ENCODE measurements around the gene EML1. TPM values are rescaled to one million over a fixed set of nuclear protein-coding genes. Genes with fewer than 3 reads are reported as not detected.

EML1 gene
- total and polyA plus RNA-seq, 7 donors: 3.1 to 40.4 (median 7.5) TPM

- TF ChIP-seq CTCF (IDR thresholded peaks at IDR 0.05): no peak
- H3K27ac ChIP-seq: no peak overlapping the region
- ATAC-seq (no peak), DNase-seq (no peak)
- intact Hi-C loops (cut with DNase I): no loop called here
- WGBS, 3 donors: 92 to 95% (median 94%) methylated on average over 10 of the region's 10 CpGs
- no peaks in the 10 kb centered on the region for H3K36me3 ChIP-seq (ENCODE audit: insufficient read depth in 1 of 2, low read depth in 1 of 2)
- H3K27me3 ChIP-seq (ENCODE audit: insufficient read depth in 3 of 3, low read length in 2 of 3): no peaks in the 10 kb centered on the region
- H3K4me1 ChIP-seq: peaks cover 14% of the 10 kb centered on the region
- H3K9me3 ChIP-seq: no peaks in the 10 kb centered on the region
- H3K4me3 ChIP-seq: no peak overlapping the region
These were observed 24.1 kb downstream of the EML1 start for GRCh38 chr14:99817331-99817730.

GRCh38 chr14:99818503-99819036 lies 25.4 kb downstream of the EML1 start:
- no peak for TF ChIP-seq CTCF (IDR thresholded peaks at IDR 0.05)
- 81 to 93% (median 90%) methylated on average over 11 of the region's 11 CpGs for WGBS, 3 donors
- intact Hi-C loops (cut with DNase I): no loop called here
- Histone ChIP-seq H3K27me3 (ENCODE audit: insufficient read depth in 3 of 3, low read length in 2 of 3) (no peaks in the 10 kb centered on the region), H3K27ac (no peak overlapping the region), H3K4me1 (peaks cover 21% of the 10 kb centered on the region), H3K9me3 (no peaks in the 10 kb centered on the region), H3K36me3 (ENCODE audit: insufficient read depth in 1 of 2, low read depth in 1 of 2) (no peaks in the 10 kb centered on the region), H3K4me3 (no peak overlapping the region)
- ATAC-seq (no peak), DNase-seq (no peak)

- no peaks in the 10 kb centered on the region for H3K9me3 ChIP-seq
- ATAC-seq: no peak
- no peaks in the 10 kb centered on the region for H3K27me3 ChIP-seq (ENCODE audit: insufficient read depth in 3 of 3, low read length in 2 of 3)
- peak in 1 of 2 donors; percentile 27 for DNase-seq
- H3K36me3 ChIP-seq (ENCODE audit: insufficient read depth in 1 of 2, low read depth in 1 of 2): no peaks in the 10 kb centered on the region
- WGBS, 3 donors: 73 to 77% (median 77%) methylated on average over 15 of the region's 15 CpGs
- no peak overlapping the region for H3K4me3 ChIP-seq
- H3K27ac ChIP-seq: no peak overlapping the region
- H3K4me1 ChIP-seq: peaks cover 21% of the 10 kb centered on the region
- intact Hi-C loops (cut with DNase I): no loop called here
- no peak for TF ChIP-seq CTCF (IDR thresholded peaks at IDR 0.05)
These were observed 26.3 kb downstream of the EML1 start for GRCh38 chr14:99819514-99819913.

GRCh38 chr14:99820702-99821331 lies 27.6 kb downstream of the EML1 start:
- WGBS, 3 donors: 91 to 96% (median 93%) methylated on average over 10 of the region's 10 CpGs
- DNase-seq: no peak
- intact Hi-C loops (cut with DNase I): no loop called here
- Histone ChIP-seq H3K36me3 (ENCODE audit: insufficient read depth in 1 of 2, low read depth in 1 of 2) (no peaks in the 10 kb centered on the region), H3K27me3 (ENCODE audit: insufficient read depth in 3 of 3, low read length in 2 of 3) (no peaks in the 10 kb centered on the region), H3K4me1 (peaks cover 21% of the 10 kb centered on the region), H3K9me3 (no peaks in the 10 kb centered on the region), H3K4me3 (no peak overlapping the region), H3K27ac (no peak overlapping the region)
- no peak for TF ChIP-seq CTCF (IDR thresholded peaks at IDR 0.05)
- ATAC-seq: no peak
